Non-pigmented ciliary epithelial cell (primary cell): Measurements from ENCODE around the gene OR6X1.
"Not testable (repeated sequence)": the region's sequence is repeated elsewhere in the genome, so short reads cannot be mapped to it uniquely, and the experiment has no call there.

Source experiments
- DNase-seq: peaks from one replicate; pipeline ENCODE4 v3.0.0-alpha.2; 2010; ENCODE audit warnings: low read depth

OR6X1 gene

DNA sequence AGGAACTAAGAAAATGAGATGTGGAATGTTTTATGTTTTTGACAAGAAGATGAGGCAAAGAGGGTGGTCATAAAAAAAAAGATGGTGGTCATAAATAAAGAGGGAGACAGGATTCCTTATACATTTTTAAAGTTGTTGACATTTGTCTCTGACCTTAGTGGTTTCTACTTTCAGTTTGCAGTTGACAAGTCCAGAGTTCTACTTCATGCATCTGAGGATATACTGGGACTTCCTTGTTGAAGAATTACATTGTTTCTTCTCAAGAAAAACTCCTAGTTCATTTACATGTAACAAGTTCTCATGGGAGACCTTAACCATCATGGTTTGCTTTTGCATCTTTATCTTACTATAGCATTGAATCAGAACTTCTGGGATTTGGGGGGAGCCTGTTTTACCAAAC lies 1.2 kb downstream of the OR6X1 start:
- DNase-seq: no peak

DNA sequence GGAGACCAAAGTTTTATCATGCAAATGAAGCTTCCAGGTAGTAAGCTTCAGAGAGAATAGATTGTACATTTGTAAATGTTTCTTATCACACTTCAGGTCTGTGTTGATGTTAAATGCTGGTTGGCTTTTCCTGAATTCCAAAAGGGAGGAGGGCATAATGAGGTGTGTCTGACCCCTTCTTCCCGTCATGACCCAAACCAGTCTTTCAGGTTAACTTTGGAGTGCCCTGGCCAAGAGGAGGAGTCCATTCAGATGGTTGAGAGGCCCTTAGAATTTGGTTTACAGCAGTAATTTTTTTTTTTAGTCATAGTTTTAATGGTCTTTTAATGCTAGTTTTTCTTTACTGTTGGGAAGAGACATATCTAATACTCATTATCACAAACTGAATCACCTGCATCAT lies 2.5 kb downstream of the OR6X1 start:
- DNase-seq: no peak

DNA sequence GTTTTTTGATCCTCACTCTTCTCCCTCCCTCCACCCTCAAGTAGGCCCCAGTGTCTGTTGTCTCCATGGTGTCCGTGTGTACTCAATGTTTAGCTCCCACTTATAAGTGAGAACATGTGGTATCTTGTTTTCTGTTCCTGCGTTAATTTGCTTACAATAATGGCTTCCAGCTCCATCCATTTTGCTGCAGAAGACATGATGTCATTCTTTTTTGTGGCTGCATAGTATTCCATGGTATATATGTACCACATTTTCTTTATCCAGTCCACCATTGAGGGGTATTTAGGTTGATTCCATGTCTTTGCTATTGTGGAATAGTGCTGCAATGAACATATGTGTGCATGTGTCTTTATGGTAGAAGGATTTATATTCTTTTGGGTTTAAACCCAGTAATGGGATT lies 6.0 kb downstream of the OR6X1 start:
- not testable (repeated sequence) for DNase-seq

DNA sequence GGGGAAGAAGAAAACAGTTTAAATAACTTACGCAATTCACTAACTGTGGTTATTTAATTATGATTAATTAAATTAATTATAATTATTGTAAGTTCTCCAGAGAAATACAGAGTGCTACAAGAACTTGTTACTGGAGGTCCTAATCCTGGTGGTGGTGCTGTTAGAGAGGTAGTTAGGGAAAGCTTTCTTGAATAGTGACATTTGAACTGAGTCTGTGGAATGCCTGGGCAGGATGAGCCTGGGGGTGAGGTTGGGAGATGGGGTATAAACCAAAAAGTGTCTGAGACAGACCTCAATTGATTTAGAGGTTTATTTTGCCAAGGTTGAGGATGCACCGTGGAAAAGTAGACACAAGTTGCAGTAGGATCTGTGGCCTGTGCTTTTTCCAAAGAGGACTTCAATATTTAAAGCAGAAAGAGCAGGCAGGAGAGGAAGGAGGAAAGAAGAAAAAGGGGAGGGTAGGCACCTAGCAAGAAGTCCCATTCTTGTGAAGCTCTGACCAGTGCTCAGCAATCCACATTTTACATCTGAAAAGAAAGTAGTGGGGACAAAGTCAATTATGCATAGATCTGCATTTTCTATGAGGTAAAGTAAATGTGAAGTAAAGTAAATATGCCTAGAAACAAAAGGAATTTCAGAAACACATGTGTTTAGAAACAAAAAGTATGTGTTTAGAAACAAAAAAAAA lies 8.4 kb downstream of the OR6X1 start:
- no peak for DNase-seq

DNA sequence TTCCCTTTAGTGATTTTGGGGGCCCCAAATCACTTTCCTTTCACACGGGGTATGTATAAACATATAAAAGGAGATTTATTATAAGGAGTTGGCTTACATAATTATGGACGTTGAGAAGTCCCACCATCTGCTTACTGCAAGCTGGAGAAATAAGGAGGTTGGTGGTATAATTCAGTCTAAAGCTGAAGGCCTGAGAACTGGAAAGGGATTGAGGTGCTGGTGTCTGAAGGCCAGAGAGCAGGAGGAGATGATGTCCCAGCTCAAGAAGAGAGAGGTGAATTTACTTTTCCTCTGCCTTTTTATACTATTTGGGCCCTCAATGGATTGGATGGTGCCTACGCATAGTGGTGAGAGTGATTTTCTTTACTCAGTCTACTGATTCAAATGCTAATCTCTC lies 11.6 kb downstream of the OR6X1 start:
- DNase-seq: no peak

DNA sequence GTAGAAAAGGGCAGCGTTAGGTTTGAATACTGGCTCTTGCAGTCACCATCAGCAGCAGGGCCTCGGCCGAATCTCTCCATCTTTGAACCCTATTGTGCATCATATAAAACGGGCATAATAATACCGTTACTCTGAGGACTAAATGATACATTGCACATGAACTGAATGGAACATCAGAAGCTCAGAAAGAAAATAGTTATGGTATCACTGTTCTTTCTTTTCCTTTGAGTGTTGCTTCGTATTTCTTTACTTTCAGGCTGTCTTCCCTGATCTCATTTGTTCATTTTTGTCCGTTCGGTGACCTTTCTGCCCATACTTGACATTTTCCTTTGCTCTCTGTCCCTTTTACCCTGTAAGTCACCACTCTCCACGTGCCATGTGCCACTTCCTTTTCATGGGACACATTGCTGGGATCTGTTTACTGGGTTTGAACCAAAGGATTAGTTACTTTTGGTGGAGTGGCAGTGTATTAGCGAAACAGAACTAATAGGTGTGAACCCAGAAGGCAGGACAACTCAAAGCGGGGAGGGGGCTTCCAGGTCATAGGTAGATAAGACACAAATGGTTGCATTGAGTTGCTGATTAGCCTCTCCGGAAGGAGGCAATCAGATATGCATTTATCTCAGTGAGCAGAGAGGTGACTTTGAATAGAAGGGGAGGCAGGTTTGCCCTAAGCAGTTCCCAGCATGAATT lies 12.1 kb downstream of the OR6X1 start:
- no peak for DNase-seq

DNA sequence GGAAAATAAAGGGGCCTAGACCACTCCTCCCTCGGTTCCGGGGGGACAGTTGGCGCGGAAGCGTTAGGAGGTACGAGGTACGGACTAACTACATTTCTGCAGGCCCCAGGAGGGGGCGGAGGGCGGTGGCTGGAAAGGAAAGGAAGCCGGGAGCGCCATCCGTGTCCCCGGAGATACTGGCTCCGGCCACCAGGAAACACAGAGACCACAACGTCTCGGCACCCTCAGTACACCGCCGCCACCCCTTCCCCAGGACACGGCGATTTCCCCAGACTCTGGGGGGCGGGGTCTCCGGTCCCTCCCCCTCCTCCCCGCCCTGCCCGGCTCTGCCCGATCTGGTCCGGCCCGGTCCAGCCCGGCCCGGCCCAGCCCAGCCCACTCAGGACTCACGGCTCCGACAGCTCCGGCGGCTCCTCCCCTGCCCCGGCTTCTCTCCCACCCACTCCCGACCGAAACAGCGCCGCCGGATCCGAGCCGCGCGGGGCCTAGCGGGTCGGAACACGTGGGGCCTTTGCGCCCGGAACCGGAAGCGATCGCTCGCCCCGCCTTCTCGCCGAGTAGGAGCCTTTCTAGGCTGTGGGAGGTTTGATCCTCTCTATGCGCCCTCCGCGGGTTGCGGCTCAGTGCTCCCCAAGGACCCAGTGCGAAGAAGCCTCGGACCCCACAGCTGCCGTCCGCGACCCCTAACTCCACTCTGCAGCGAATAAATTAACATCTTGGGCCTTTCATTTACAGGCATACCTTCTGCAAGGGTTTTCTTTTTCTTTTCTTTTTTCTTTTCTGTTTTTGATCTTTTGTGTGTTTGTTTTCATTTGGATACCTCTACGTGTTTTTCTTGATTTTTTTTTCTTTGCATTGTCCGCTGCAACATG lies 12.9 kb downstream of the OR6X1 start, which contains the start of gene ZNF202:
Gene ZNF202 (minus strand): TSS at position 502 of the 872 bp plus-strand sequence. CDS start 10,772 bp downstream, outside the sequence.
- peak; percentile 61 for DNase-seq

DNA sequence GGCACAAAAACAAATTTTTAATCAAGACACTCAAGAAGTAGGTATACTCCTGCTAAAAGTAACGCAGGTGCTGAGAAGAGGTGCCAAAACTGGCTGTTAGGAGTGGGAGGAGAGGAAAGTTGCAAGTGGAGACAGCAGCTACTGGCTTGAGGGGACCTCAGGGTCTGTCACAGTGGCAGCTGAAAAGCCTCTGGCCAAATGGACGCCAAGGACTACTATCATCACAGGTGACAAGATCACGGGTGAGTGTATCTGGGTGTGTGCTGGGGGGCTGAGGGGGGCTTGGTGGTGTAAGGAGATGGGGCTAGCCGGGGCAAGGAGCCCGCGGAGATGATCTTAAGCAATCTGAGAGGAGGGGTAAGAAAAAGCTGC lies 13.5 kb downstream of the OR6X1 start:
- DNase-seq: no peak

DNA sequence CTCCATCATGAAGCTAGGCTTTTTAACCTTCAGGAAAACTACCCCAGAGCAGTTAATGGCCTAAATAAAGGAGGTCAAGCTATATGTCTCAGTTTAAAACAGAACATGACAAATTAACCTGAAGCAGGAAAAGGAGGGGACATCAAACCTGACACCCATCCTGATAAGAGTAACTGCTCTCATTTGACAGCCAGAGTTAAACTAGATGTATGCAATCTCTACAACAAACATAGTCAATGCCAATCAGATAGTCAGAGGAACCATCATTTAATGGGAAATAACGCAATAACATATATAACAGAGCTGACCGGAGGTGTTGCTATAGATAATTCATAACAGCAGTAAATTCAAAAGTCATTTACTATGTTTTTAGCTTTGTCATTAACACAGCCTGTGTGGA lies 15.9 kb downstream of the OR6X1 start:
- no peak for DNase-seq

DNA sequence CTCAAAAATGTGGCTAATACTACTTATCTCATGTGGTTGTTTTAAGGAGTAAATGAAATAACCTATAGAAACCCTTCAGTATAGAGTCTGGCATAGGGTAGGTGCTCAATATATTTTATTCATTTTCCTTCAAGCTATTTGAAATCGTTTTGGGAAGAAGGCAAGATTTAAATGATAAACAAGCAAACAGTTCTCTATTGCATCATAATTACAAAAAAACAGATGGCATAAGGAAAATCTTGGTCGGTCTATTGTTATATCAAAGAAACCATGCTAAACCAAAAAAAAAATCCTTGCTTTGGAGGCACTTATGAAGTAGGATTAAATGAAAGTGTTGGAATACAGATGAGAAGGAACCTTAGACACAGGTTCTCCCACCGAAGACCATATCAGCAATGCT lies 17.5 kb downstream of the OR6X1 start:
- no peak for DNase-seq

DNA sequence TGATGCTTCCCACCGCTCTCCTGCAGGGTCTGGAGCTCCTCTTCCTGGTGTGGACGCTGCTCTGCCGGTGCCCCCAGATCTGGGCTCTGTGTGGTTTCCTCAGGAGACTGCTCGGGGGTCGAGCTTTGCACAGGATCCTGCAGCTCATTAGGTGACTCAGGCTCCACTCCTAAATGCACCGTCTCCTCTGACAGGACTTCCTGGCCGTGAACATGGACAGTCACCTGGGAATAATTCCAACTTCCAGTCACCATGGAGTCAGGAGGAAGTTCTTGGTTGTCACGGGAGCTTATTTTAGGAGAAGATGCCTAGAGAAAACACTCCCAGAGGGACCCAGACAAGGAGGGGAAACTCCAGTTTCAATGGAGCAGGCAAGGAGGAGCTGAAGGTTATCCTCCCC lies 24.7 kb downstream of the OR6X1 start:
- DNase-seq: no peak

DNA sequence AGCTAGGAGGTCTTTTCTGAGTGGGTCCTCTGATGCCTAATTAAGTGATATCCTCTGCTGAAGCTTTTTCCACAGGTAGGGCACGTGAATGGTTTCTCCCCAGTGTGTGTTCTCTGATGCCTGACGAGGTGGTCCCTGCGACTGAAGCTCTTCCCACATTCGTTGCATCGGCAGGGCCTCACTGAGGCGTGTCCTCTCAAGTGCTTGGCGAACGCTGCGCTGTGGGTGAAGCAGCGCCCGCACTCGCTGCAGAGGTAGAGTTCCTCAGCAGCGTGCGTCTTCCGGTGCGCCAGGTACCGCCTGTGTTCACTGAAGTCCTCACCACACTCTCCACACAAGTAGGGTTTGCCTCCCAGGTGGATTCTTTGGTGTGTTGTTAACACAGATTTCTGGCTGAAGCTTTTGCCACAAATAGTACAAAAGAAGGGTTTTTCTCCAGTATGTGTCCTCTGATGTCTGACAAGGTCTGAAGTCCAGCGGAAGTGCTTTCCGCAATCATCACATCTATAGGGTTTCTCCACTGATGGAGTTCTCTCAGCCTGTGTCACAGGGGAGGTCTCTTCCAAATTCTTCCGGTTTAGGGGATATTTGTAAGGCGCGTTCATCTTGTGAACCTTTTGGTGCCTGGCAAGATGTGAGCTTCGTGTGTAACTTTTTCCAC lies 28.2 kb downstream of the OR6X1 start:
- no peak for DNase-seq

DNA sequence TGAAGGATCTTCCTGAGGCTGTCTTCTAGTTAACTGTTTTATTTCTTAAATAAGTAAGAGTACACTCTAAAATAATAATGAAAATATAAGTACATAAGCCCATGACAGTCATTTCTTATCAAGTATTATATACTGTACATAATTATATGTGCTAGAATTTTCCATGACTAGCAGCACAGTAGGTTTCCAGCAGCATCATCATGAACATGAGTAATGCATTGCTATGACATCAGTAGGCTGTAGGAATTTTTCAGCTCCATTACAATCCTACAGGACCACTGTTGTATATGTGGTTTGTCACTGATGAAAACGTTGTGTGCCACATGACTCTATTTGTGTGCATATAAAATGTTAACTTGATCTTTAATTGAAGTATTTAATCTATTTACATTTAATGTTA lies 34.9 kb downstream of the OR6X1 start:
- DNase-seq: peak; percentile 27

DNA sequence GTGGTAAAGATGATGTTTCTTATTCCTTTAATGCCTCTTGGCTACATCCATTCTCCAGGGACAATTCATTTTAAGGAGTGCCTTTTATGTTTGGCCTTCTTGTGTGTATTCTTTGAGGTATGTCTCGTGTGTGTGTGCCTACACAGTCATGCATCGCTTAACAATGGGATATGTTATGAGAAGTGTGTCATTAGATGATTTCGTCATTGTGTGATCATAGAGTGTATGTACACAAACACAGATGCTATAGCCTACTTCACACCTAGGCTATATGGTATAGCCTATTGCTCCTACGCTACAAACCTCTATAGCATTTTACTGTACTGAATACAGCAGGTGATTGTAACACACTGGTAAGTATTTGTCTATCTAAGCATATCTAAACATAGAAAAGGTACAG lies 35.8 kb downstream of the OR6X1 start:
- no peak for DNase-seq

DNA sequence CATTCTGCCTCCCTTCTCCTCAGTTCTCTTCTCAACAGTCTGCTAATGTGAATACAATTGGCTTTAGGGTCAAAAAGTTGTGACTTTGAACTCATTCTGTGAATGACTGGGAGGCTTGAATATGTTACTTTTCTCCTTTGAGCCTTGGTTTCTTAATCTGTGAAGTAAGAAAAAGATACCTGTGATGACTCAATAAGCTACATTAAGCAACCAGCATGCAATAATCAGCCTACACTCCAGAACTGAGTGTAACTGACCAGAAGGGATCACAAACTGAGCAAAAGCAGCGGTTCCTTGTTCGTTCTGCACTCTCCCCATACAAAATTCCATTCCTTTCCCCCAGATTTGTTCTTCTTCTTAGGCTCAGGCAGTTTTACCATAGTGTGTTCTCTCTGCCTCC lies 36.3 kb downstream of the OR6X1 start:
- no peak for DNase-seq

DNA sequence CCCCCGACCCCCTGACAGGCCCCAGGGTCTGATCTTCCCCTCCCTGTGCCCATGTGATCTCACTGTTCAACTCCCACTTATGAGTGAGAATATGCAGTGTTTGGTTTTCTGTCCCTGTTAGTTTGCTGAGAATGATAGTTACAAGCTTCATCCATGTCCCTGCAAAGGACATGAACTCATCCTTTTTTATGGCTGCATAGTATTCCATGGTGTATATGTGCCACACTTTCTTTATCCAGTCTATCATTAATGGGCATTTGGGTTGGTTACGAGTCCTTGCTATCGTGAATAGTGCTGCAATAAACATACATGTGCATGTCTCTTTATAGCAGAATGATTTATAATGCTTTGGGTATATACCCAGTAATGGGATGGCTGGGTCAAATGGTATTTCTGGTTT lies 41.7 kb downstream of the OR6X1 start:
- DNase-seq: not testable (repeated sequence)

DNA sequence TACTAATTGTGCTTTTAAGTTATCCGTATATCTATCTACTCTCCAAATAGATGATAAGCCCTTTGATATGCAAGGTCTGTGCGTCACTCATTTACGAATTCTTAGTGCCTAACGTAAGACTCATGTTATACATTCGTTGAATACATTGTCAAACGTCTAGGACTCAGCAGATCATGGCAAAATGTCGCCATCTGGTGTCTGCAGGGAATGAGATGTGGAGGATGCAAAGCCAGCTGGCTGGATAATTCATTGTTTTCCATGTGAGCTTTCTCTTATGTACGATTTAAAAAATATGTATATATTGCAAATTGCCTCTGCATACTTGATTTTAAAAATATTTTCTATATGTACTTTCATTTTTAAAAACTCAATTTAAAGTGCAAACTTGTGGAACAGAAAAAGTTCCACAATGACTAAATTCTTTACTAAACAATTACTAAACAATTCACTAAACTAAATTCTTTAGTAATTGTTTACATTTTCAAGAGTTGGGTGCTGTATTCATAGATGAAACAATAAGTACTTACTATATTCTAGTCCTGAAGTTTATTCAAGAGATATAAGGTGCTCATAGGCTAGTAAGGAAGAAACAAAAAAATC lies 46.6 kb downstream of the OR6X1 start:
- DNase-seq: peak; percentile 42

DNA sequence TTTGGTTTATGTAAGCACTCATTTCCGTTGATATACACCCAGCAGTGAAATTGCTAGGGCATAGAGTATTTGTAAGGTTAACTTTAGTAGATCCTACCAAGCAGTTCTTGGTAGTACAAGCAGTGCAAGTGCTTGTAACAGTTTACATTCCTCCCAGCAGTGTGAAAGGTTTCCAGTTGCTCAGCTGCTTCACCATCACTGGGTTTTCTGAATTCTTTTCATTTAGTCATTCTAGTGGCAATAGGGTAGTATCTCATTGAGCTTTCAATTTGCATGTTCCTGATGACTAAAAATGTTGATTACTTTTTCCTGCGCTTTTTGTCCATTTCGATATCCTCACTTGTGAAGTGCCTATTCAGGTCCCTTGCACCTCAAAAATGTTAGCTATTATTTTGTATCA lies 47.1 kb downstream of the OR6X1 start:
- DNase-seq: no peak

DNA sequence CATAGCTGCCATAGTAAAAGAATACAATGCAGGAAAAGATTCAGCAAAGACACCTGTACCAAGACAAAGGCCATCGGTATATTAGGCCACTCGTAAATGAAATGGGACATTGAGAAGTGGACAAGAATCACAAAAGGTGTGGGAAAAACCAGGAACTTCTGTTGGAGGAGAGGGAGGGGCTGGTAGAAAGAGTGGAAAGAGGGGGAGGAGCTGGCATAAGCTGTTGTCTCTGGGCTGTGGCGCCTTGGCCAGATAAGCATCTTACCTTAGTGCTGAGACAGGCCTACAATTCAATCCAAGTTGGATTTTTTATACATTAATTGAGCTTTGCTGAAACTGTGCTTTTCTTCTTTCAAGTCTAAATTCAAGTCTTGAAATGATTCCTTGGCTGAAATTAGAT lies 50.0 kb downstream of the OR6X1 start:
- DNase-seq: no peak
